GM21825 (cell line): ENCODE measurements around the gene RRAS2.
"Not testable (repeated sequence)": the region's sequence is repeated elsewhere in the genome, so short reads cannot be mapped to it uniquely, and the experiment has no call there.

Source experiments
- ATAC-seq: cut with Tn5 transposase; IDR thresholded peaks from one replicate; pipeline ENCODE4 v1.9.1; 2021; ENCODE audit warnings: mild to moderate bottlenecking, moderate library complexity; ENCODE audit not compliant: unreplicated experiment

RRAS2 gene

GRCh38 chr11:14259878-14260277, 99.1 kb downstream of the RRAS2 start:
- ATAC-seq, result no peak

- ATAC-seq, result no peak
Measured at GRCh38 chr11:14259186-14259784, 99.7 kb downstream of the RRAS2 start.

- ATAC-seq, result no peak
Measured at GRCh38 chr11:14258221-14258935, 100.6 kb downstream of the RRAS2 start.

GRCh38 chr11:14255238-14255534, 103.8 kb downstream of the RRAS2 start:
- no peak for ATAC-seq

GRCh38 chr11:14254533-14255237, 104.3 kb downstream of the RRAS2 start:
- ATAC-seq, result no peak

GRCh38 chr11:14253840-14254239, 105.1 kb downstream of the RRAS2 start:
- ATAC-seq, result no peak

GRCh38 chr11:14253421-14253820, 105.6 kb downstream of the RRAS2 start:
- no peak for ATAC-seq

- not testable (repeated sequence) for ATAC-seq
Measured at GRCh38 chr11:14252501-14252900, 106.5 kb downstream of the RRAS2 start.

GRCh38 chr11:14251754-14252153, 107.2 kb downstream of the RRAS2 start:
- ATAC-seq, result no peak

GRCh38 chr11:14249121-14249963, 109.6 kb downstream of the RRAS2 start:
- no peak for ATAC-seq

- ATAC-seq, result no peak
Measured at GRCh38 chr11:14248580-14248981, 110.4 kb downstream of the RRAS2 start.

- ATAC-seq, result no peak
Measured at GRCh38 chr11:14245444-14245843, 113.5 kb downstream of the RRAS2 start.

- no peak for ATAC-seq
Measured at GRCh38 chr11:14244926-14245325, 114.1 kb downstream of the RRAS2 start.

- no peak for ATAC-seq
Measured at GRCh38 chr11:14242733-14243132, 116.2 kb downstream of the RRAS2 start.

- no peak for ATAC-seq
Measured at GRCh38 chr11:14242187-14242586, 116.8 kb downstream of the RRAS2 start.

GRCh38 chr11:14240951-14241350, 118.0 kb downstream of the RRAS2 start:
- ATAC-seq, result no peak

GRCh38 chr11:14240221-14240620, 118.8 kb downstream of the RRAS2 start:
- no peak for ATAC-seq

- ATAC-seq, result peak; percentile 93
Measured at GRCh38 chr11:14237444-14237961, 121.5 kb downstream of the RRAS2 start.

- ATAC-seq, result no peak
Measured at GRCh38 chr11:14235701-14236100, 123.3 kb downstream of the RRAS2 start.

GRCh38 chr11:14234446-14234845, 124.5 kb downstream of the RRAS2 start:
- no peak for ATAC-seq

- ATAC-seq, result no peak
Measured at GRCh38 chr11:14232652-14233051, 126.3 kb downstream of the RRAS2 start.
